Parathyroid adenoma (tissue), 2 donors: Measurements from ENCODE around the gene ZYG11A.

Source experiments
- H2AFZ ChIP-seq: fragments of 300-600 bp; sonication (generic); one replicate; pipeline ENCODE4 v1.7.0; 2017; ENCODE audit warnings: antibody characterized with exemption, mild to moderate bottlenecking
- H3K27ac ChIP-seq: fragments of 300-600 bp; sonication (generic); one replicate; pipeline ENCODE4 v1.7.0; 2017
- H3K27me3 ChIP-seq: fragments of 300-600 bp; sonication (generic); one replicate; pipeline ENCODE4 v1.7.0; 2017; ENCODE audit warnings: low read length; ENCODE audit not compliant: control insufficient read depth, insufficient read depth
- H3K36me3 ChIP-seq: fragments of 300-600 bp; sonication (generic); one replicate; pipeline ENCODE4 v1.7.0; 2017; ENCODE audit warnings: low read length; ENCODE audit not compliant: control insufficient read depth, insufficient read depth
- H3K4me1 ChIP-seq: fragments of 300-600 bp; sonication (generic); one replicate; pipeline ENCODE4 v1.7.0; 2017; ENCODE audit warnings: control low read depth
- H3K4me2 ChIP-seq: fragments of 300-600 bp; sonication (generic); one replicate; pipeline ENCODE4 v1.7.0; 2017; ENCODE audit warnings: low read length
- H3K4me3 ChIP-seq: fragments of 300-600 bp; sonication (generic); one replicate; pipeline ENCODE4 v1.7.0; 2017; ENCODE audit warnings: low read depth, low read length
- H3K79me2 ChIP-seq: fragments of 300-600 bp; sonication (generic); one replicate; pipeline ENCODE4 v1.7.0; 2017; ENCODE audit warnings: control low read depth
- H3K9ac ChIP-seq: fragments of 300-600 bp; sonication (generic); one replicate; pipeline ENCODE4 v1.7.0; 2017; ENCODE audit warnings: mild to moderate bottlenecking
- H3K9me3 ChIP-seq: fragments of 300-600 bp; sonication (generic); one replicate; pipeline ENCODE4 v1.7.0; 2017; ENCODE audit warnings: low read length; ENCODE audit not compliant: control insufficient read depth
- TF ChIP-seq, protein P1 (sequence below): fragments of 300-600 bp; sonication (generic); IDR thresholded peaks from one replicate; pipeline ENCODE4 v1.7.0; 2017; ENCODE audit warnings: antibody characterized with exemption, mild to moderate bottlenecking
- donor health status: primary hyperparathyroidism.

ZYG11A gene

DNA sequence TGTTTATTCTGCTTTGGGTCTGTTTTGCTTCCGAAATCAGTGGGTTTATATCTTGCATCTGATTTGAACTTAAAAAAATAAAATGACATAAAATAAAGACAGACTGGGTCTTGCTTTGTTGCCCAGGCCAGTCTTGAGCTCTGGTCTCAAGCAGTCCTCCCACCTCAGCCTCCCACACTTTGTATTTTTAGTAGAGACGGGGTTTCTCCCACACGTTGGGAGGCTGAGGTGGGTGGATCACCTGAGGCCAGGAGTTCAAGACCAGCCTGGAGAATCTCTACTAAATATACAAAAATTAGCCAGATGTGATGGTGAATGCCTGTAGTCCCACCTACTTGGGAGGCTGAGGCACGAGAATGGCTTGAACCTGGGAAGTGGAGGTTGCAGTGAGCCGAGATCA lies 5.9 kb downstream of the ZYG11A start:
- TF ChIP-seq, protein P1, sequence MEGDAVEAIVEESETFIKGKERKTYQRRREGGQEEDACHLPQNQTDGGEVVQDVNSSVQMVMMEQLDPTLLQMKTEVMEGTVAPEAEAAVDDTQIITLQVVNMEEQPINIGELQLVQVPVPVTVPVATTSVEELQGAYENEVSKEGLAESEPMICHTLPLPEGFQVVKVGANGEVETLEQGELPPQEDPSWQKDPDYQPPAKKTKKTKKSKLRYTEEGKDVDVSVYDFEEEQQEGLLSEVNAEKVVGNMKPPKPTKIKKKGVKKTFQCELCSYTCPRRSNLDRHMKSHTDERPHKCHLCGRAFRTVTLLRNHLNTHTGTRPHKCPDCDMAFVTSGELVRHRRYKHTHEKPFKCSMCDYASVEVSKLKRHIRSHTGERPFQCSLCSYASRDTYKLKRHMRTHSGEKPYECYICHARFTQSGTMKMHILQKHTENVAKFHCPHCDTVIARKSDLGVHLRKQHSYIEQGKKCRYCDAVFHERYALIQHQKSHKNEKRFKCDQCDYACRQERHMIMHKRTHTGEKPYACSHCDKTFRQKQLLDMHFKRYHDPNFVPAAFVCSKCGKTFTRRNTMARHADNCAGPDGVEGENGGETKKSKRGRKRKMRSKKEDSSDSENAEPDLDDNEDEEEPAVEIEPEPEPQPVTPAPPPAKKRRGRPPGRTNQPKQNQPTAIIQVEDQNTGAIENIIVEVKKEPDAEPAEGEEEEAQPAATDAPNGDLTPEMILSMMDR, result no peak
- no peaks in the 10 kb centered on the region for H3K36me3 ChIP-seq
- H3K79me2 ChIP-seq, result no peaks in the 10 kb centered on the region
- no peaks in the 10 kb centered on the region for H3K4me1 ChIP-seq
- H3K4me3 ChIP-seq, result no peak overlapping the region
- H3K27me3 ChIP-seq, result no peaks in the 10 kb centered on the region
- no peak overlapping the region for H3K9ac ChIP-seq
- H2AFZ ChIP-seq, result no peak overlapping the region
- no peaks in the 10 kb centered on the region for H3K9me3 ChIP-seq
- no peak overlapping the region for H3K4me2 ChIP-seq
- H3K27ac ChIP-seq, result no peak overlapping the region

DNA sequence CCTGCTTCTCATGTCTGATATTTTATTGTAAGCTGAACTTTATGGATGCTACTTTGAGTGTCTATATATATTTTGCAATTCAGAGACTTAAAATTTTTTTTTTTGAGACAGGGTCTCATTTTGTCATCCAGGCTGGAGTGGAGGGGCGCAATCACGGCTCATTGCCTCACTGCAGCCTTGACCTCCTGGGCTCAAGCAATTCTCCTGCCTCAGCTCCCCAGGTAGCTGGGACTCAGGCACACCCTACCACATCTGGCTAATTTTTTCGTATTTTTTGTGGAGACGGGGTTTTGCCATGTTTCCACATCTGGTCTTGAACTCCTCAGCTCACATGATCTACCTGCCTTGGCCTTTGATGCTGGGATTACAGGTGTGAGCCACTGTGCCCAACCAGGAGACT lies 8.4 kb downstream of the ZYG11A start:
- Histone ChIP-seq H3K79me2 (no peaks in the 10 kb centered on the region), H3K36me3 (no peaks in the 10 kb centered on the region), H3K4me3 (no peak overlapping the region), H3K4me2 (no peak overlapping the region), H3K27me3 (no peaks in the 10 kb centered on the region), H3K9me3 (no peaks in the 10 kb centered on the region), H2AFZ (no peak overlapping the region), H3K9ac (no peak overlapping the region), H3K27ac (no peak overlapping the region), H3K4me1 (no peaks in the 10 kb centered on the region)
- TF ChIP-seq, protein P1, result no peak

DNA sequence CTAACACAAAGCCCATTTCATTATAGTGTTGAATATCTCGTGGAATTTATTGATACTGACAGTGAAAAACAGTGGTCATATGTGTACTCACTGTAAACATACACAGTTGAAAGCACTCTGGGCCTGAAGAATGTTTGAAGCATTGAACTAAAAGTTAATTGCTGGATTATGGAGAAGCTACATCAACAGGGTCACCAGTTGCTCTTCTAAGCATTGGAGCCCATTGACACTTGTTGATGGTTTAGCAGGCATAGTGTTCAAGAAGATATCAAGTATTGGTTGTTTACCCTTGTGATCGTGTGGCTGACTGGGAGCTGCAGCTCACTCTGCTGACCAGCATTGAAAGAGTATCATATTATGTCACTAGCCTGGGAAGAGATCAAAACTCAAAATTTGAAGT lies 10.3 kb downstream of the ZYG11A start:
- Histone ChIP-seq H3K4me1 (no peaks in the 10 kb centered on the region), H3K4me2 (no peak overlapping the region), H3K9me3 (no peaks in the 10 kb centered on the region), H3K79me2 (no peaks in the 10 kb centered on the region), H2AFZ (no peak overlapping the region), H3K9ac (no peak overlapping the region), H3K27ac (no peak overlapping the region), H3K36me3 (no peaks in the 10 kb centered on the region), H3K27me3 (no peaks in the 10 kb centered on the region), H3K4me3 (no peak overlapping the region)
- TF ChIP-seq, protein P1, result no peak

DNA sequence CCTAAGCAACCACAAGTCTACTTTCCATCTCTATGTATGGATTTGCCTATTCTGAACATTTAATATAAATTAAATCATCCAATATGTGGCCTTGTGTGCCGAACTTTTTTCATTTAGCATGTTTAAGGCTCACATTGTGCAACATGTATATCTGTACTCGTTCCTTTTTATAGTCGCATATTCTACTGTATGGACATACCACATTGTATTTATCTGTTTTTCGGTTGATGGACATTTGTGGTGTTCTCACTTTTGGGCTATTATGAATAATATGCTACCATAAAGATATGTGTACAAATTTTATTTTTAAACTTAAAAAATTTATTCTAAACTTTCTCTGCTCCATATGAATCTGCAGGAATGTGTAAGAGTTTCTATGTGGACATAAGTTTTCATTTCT lies 13.0 kb downstream of the ZYG11A start:
- Histone ChIP-seq H3K4me2 (no peak overlapping the region), H3K27ac (no peak overlapping the region), H3K9ac (no peak overlapping the region), H3K4me1 (no peaks in the 10 kb centered on the region), H3K4me3 (no peak overlapping the region), H3K9me3 (no peaks in the 10 kb centered on the region), H3K27me3 (no peaks in the 10 kb centered on the region), H3K36me3 (no peaks in the 10 kb centered on the region), H3K79me2 (no peaks in the 10 kb centered on the region), H2AFZ (no peak overlapping the region)
- TF ChIP-seq, protein P1, result no peak

DNA sequence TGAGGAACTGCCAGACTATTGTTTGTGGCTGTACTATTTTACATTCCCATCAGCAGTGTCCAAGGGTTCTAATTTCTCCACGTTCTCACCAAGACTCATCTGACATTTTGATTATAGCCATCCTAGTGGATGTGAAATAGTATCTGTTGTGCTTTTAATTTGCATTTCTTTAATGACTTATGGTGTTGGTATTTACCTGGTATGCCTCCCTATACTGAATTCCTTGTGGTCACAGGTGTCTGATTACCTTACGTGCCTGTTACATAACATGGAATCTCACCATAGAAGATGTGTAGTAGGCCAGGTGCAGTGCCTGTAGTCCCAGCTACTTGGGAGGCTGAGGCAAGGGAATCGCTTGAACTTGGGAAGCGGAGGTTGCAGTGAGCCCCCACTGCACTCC lies 13.5 kb downstream of the ZYG11A start:
- Histone ChIP-seq H3K27me3 (no peaks in the 10 kb centered on the region), H3K4me2 (no peak overlapping the region), H2AFZ (no peak overlapping the region), H3K9me3 (no peaks in the 10 kb centered on the region), H3K9ac (no peak overlapping the region), H3K4me3 (no peak overlapping the region), H3K27ac (no peak overlapping the region), H3K4me1 (no peaks in the 10 kb centered on the region), H3K36me3 (no peaks in the 10 kb centered on the region), H3K79me2 (no peaks in the 10 kb centered on the region)
- TF ChIP-seq, protein P1, result no peak
